Ascending aorta (tissue), 2 donors: ENCODE measurements around the gene AGK. TPM values are rescaled to one million over a fixed set of nuclear protein-coding genes. Genes with fewer than 3 reads are reported as not detected.

Experiments
- DNase-seq, 2 donors: peaks; one replicate each; pipeline ENCODE4 v3.0.0-alpha.2; 2019; ENCODE audit warnings: low spot score in 2 of 2
- H3K27ac ChIP-seq, 2 donors: fragments of 200-600 bp; sonication (generic); one replicate each; pipeline ENCODE4 v1.5.1; 2016 to 2017; ENCODE audit warnings: mild to moderate bottlenecking in 1 of 2
- H3K27me3 ChIP-seq: fragments of 200-600 bp; sonication (generic); one replicate; pipeline ENCODE4 v1.5.1; 2017
- H3K36me3 ChIP-seq, 2 donors: fragments of 200-600 bp; sonication (generic); one replicate each; pipeline ENCODE4 v1.5.1; 2016
- H3K4me1 ChIP-seq, 2 donors: fragments of 200-600 bp; sonication (generic); one replicate each; pipeline ENCODE4 v1.5.1; 2016 to 2017; ENCODE audit warnings: mild to moderate bottlenecking in 1 of 2
- H3K4me3 ChIP-seq, 2 donors: fragments of 200-600 bp; sonication (generic); one replicate each; pipeline ENCODE4 v1.5.1; 2016 to 2017; ENCODE audit warnings: mild to moderate bottlenecking in 1 of 2
- H3K9me3 ChIP-seq, 2 donors: fragments of 200-600 bp; sonication (generic); one replicate each; pipeline ENCODE4 v1.5.1; 2016
- intact Hi-C: fragments of 100-400 bp; cut with DNase I; formaldehyde crosslinking; loops from one replicate; pipeline ENCODE4 v1.15.1; 2023
- total RNA-seq: library from RNA; depleted of rRNA; stranded (reverse); fragments of >200 nt; gene quantifications from one replicate; pipeline ENCODE4 v1.1.0, GENCODE V29; 2016
- TF ChIP-seq, protein P1 (sequence below), 3 experiments: fragments of 200-600 bp in 2 of 3; fragments of 450-650 bp in 1 of 3; sonication (generic) in 2 of 3; IDR thresholded peaks; one replicate each; pipeline ENCODE4 v1.5.1; 2016 to 2019; ENCODE audit warnings: antibody characterized with exemption in 3 of 3, mild to moderate bottlenecking in 1 of 3, moderate library complexity in 1 of 3

AGK gene
- total RNA-seq, 1 donor from 2014 or later = 16.1 TPM

GRCh38 chr7:141562972-141563371 lies 11.8 kb downstream of the AGK start:
- no peak overlapping the region for H3K27ac ChIP-seq
- intact Hi-C loops = no loop called here
- no peak for DNase-seq
- H3K4me1 ChIP-seq = no peaks in the 10 kb centered on the region
- peaks cover 9 to 33% of the 10 kb centered on the region in 2 donors for H3K36me3 ChIP-seq
- H3K9me3 ChIP-seq = peaks cover 0 to 11% of the 10 kb centered on the region in 2 donors
- TF ChIP-seq, protein P1, sequence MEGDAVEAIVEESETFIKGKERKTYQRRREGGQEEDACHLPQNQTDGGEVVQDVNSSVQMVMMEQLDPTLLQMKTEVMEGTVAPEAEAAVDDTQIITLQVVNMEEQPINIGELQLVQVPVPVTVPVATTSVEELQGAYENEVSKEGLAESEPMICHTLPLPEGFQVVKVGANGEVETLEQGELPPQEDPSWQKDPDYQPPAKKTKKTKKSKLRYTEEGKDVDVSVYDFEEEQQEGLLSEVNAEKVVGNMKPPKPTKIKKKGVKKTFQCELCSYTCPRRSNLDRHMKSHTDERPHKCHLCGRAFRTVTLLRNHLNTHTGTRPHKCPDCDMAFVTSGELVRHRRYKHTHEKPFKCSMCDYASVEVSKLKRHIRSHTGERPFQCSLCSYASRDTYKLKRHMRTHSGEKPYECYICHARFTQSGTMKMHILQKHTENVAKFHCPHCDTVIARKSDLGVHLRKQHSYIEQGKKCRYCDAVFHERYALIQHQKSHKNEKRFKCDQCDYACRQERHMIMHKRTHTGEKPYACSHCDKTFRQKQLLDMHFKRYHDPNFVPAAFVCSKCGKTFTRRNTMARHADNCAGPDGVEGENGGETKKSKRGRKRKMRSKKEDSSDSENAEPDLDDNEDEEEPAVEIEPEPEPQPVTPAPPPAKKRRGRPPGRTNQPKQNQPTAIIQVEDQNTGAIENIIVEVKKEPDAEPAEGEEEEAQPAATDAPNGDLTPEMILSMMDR (IDR thresholded peaks at IDR 0.05) = no peak
- no peaks in the 10 kb centered on the region for H3K27me3 ChIP-seq
- no peak overlapping the region for H3K4me3 ChIP-seq

DNA sequence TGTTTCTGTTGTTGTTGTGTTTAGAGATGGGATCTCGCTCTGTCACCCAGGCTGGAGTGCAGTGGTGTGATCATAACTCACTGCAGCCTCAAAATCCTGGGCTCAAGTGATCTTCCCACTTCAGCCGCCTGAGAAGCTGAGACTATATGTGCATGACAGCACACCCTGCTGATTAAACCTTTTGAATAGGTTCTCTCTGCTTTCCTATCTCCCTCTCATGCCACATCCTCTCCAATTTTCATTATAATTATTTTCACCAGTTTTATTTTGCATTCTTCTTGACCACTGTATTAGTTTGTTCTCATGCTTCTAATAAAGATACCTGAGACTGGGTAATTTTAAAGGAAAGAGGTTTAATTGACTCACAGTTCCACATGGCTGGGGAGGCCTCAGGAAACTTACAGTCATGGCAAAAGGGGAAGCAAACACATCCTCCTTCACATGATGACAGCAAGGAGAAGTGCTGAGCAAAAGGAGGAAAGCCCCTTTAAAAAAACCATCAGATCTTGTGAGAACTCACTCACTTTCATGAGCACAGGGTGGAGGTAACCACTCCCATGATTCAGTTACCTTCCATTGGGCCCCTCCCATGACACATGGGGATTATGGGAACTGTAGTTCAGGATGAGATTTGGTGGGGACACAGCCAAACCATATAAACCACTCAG lies 12.9 kb downstream of the AGK start:
- H3K36me3 ChIP-seq = peaks cover 9 to 31% of the 10 kb centered on the region in 2 donors
- DNase-seq = no peak
- H3K27me3 ChIP-seq = no peaks in the 10 kb centered on the region
- no peaks in the 10 kb centered on the region for H3K4me1 ChIP-seq
- peaks cover 0 to 7% of the 10 kb centered on the region in 2 donors for H3K9me3 ChIP-seq
- TF ChIP-seq, protein P1 (IDR thresholded peaks at IDR 0.05) = no peak
- intact Hi-C loops = no loop called here
- no peak overlapping the region for H3K27ac ChIP-seq
- H3K4me3 ChIP-seq = no peak overlapping the region

GRCh38 chr7:141567432-141567831 lies 16.2 kb downstream of the AGK start:
- no peaks in the 10 kb centered on the region for H3K4me1 ChIP-seq
- no peak overlapping the region for H3K27ac ChIP-seq
- no peak for DNase-seq
- TF ChIP-seq, protein P1 (IDR thresholded peaks at IDR 0.05) = no peak
- H3K9me3 ChIP-seq = no peaks in the 10 kb centered on the region
- H3K36me3 ChIP-seq = peaks cover 17 to 26% of the 10 kb centered on the region in 2 donors
- no peak overlapping the region for H3K4me3 ChIP-seq
- H3K27me3 ChIP-seq = no peaks in the 10 kb centered on the region
- intact Hi-C loops = no loop called here

DNA sequence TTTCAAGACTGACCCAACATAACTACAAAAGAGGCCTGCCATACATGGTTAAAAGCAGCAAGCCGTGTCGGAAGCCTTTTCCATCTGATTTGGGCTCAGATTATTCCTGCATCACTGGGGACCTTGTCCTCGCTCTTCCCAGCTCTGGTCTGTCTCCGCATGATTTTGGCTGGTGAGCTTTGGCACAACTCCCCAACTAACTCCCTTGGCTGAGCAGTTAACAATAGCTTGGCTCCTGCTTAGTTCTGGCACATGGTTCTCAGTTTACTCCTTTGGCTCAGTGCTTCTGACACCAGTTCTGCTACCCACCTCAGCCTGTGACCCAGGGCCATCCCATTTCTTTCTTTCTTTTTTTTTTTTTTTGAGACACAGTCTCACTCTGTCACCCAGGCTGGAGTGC lies 17.0 kb downstream of the AGK start:
- DNase-seq = no peak
- H3K36me3 ChIP-seq = peaks cover 17 to 26% of the 10 kb centered on the region in 2 donors
- TF ChIP-seq, protein P1 (IDR thresholded peaks at IDR 0.05) = no peak
- no peak overlapping the region for H3K27ac ChIP-seq
- intact Hi-C loops = no loop called here
- no peak overlapping the region for H3K4me3 ChIP-seq
- no peaks in the 10 kb centered on the region for H3K27me3 ChIP-seq
- H3K4me1 ChIP-seq = no peaks in the 10 kb centered on the region
- no peaks in the 10 kb centered on the region for H3K9me3 ChIP-seq

DNA sequence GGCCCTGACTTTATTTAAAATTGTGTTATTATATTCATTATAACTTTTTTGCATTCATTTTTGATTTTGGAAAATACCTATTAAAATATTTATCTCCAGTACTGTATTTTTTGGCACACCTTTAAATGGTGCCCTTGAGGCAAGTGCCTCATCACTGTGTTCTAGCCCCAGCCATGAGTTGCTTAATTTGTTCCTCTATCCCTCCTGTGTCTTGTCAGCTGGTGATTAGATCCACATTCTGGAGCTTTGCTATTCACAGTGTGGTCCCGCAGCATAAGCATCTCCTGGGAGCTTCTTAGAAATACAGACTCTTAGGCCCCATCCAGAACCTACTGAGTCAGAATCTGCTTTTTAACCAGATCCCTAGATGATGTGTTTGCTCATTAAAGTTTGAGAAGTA lies 19.8 kb downstream of the AGK start:
- H3K36me3 ChIP-seq = peaks cover 12 to 19% of the 10 kb centered on the region in 2 donors
- no peak for DNase-seq
- H3K4me3 ChIP-seq = no peak overlapping the region
- H3K27ac ChIP-seq = no peak overlapping the region
- intact Hi-C loops = no loop called here
- H3K9me3 ChIP-seq = no peaks in the 10 kb centered on the region
- no peaks in the 10 kb centered on the region for H3K27me3 ChIP-seq
- no peaks in the 10 kb centered on the region for H3K4me1 ChIP-seq
- TF ChIP-seq, protein P1 (IDR thresholded peaks at IDR 0.05) = no peak
